GM12878 (cell line): ENCODE data around the gene SLAIN2. TPM values are rescaled to one million over a fixed set of nuclear protein-coding genes. Genes with fewer than 3 reads are reported as not detected.
A peak's percentile ranks its signal among the peaks of the same experiment; 100 is the strongest.

Experiments
- ATAC-seq: fragments of 200-7000 bp; cut with Tn5 transposase; 3 replicates; pipeline ENCODE4 v1.9.1; 2020; ENCODE audit warnings: mild to moderate bottlenecking, moderate library complexity
- BruUV-seq: library from RNA; stranded (reverse); fragments of 400-500 nt; replicated peaks from 2 replicates; lab custom pipeline; 2021; lab: Mats Ljungman, UMichigan
- CTCF ChIA-PET: fragments of 300-600 bp; sonication (Branson Sonifier 250); formaldehyde crosslinking; extraction: SDS; loops from one replicate; lab custom pipeline; 2021; ENCODE audit warnings: inconsistent platforms; lab: Yijun Ruan, JAX
- POLR2A ChIA-PET: fragments of 350-600 bp; formaldehyde crosslinking; extraction: SDS; loops from one replicate; lab custom pipeline; 2021; ENCODE audit warnings: inconsistent platforms; lab: Charles Lee
- RAD21 ChIA-PET: fragments of 300-600 bp; sonication (Branson Sonifier 250); formaldehyde crosslinking; loops from one replicate; lab custom pipeline; 2023; ENCODE audit warnings: antibody characterized with exemption; ENCODE audit not compliant: unreplicated experiment; lab: Charles Lee
- SMC1A ChIA-PET: fragments of 300-600 bp; sonication (Branson Sonifier 250); formaldehyde crosslinking; loops from one replicate; lab custom pipeline; 2023; ENCODE audit not compliant: unreplicated experiment, uncharacterized antibody; lab: Charles Lee
- DNase-seq: peaks from one replicate; pipeline ENCODE4 v3.0.0-alpha.2; 2011; ENCODE audit warnings: low read depth, low spot score
- FAIRE-seq: peaks from 3 replicates; lab custom pipeline; 2011; peaks lifted over from hg19 to GRCh38; lab: Jason Lieb, UNC
- H2AFZ ChIP-seq: 2 replicates; pipeline ENCODE4 v1.6.0; 2011; ENCODE audit warnings: low read depth, low read length, control low read depth; ENCODE audit not compliant: control insufficient read depth
- H3K27ac ChIP-seq: 2 replicates; pipeline ENCODE4 v1.5.1; 2011; ENCODE audit warnings: control low read depth; ENCODE audit not compliant: control insufficient read depth, insufficient read depth
- H3K27me3 ChIP-seq, 2 experiments: replicated peaks in 1 of 2; 2 replicates each; pipeline versions ENCODE4 v1.6.0 to v1.6.1; 2011; ENCODE audit warnings: low read length in 1 of 2; ENCODE audit not compliant: control insufficient read depth in 2 of 2, insufficient read depth in 2 of 2
- H3K36me3 ChIP-seq, 2 experiments: 2 replicates each; pipeline ENCODE4 v1.5.1; 2011; ENCODE audit warnings: low read length in 1 of 2; ENCODE audit not compliant: control insufficient read depth in 2 of 2, insufficient read depth in 2 of 2
- H3K4me1 ChIP-seq: 2 replicates; pipeline ENCODE4 v1.6.1; 2011; ENCODE audit warnings: mild to moderate bottlenecking, low read length, moderate library complexity, mixed read lengths; ENCODE audit not compliant: control insufficient read depth, insufficient read depth
- H3K4me2 ChIP-seq: 2 replicates; pipeline ENCODE4 v1.6.0; 2011; ENCODE audit warnings: control low read depth; ENCODE audit not compliant: control insufficient read depth, insufficient read depth
- H3K4me3 ChIP-seq: fragments of 200-600 bp; sonication (generic); 2 replicates; pipeline ENCODE4 v1.5.1; 2016
- H3K79me2 ChIP-seq: 2 replicates; pipeline ENCODE4 v1.6.0; 2011; ENCODE audit warnings: low read length; ENCODE audit not compliant: control insufficient read depth, insufficient read depth
- H3K9ac ChIP-seq: 2 replicates; pipeline ENCODE4 v1.8.0; 2011; ENCODE audit warnings: low read length, control low read depth, mixed read lengths; ENCODE audit not compliant: control insufficient read depth, insufficient read depth
- H3K9me3 ChIP-seq: replicated peaks from 3 replicates; pipeline ENCODE4 v1.5.1; 2011; ENCODE audit warnings: mild to moderate bottlenecking, low read length; ENCODE audit not compliant: control insufficient read depth, insufficient read depth
- H4K20me1 ChIP-seq: 2 replicates; pipeline ENCODE4 v1.6.0; 2011; ENCODE audit not compliant: control insufficient read depth, insufficient read depth
- EP300 ChIP-seq, 2 experiments: fragments of 150-350 bp in 1 of 2; IDR thresholded peaks; 2 replicates each; pipeline ENCODE4 v1.6.1; 2011 to 2012; ENCODE audit warnings: low read depth in 2 of 2, low read length in 2 of 2, borderline replicate concordance in 1 of 2, improper control_type of control experiment in 1 of 2, inconsistent platforms in 1 of 2; ENCODE audit not compliant: control insufficient read depth in 1 of 2
- GABPA ChIP-seq: IDR thresholded peaks from 2 replicates; pipeline ENCODE4 v1.6.1; 2014; ENCODE audit warnings: antibody characterized with exemption, low read depth, mild to moderate bottlenecking, inconsistent platforms
- HDAC2 ChIP-seq: fragments of 200-600 bp; sonication (generic); IDR thresholded peaks from 2 replicates; pipeline ENCODE4 v1.6.1; 2017
- MTA2 ChIP-seq: fragments of 450-650 bp; IDR thresholded peaks from 2 replicates; pipeline ENCODE4 v1.6.1; 2016; ENCODE audit warnings: low read depth, mild to moderate bottlenecking, moderate library complexity
- POLR2AphosphoS5 ChIP-seq: IDR thresholded peaks from 2 replicates; pipeline ENCODE4 v1.6.1; 2011; ENCODE audit warnings: mild to moderate bottlenecking, low read length, inconsistent platforms
- RAD21 ChIP-seq: IDR thresholded peaks from 2 replicates; pipeline ENCODE4 v1.6.1; 2011; ENCODE audit warnings: mild to moderate bottlenecking, low read depth, low read length, moderate library complexity; ENCODE audit not compliant: insufficient read depth
- SIX5 ChIP-seq: IDR thresholded peaks from 2 replicates; pipeline ENCODE4 v1.6.1; 2011; ENCODE audit warnings: mild to moderate bottlenecking, low read depth, low read length, moderate library complexity; ENCODE audit not compliant: severe bottlenecking
- SMC3 ChIP-seq: IDR thresholded peaks from 2 replicates; pipeline ENCODE4 v1.6.1; 2011; ENCODE audit warnings: low read length, improper control_type of control experiment, borderline replicate concordance
- STAT3 ChIP-seq: IDR thresholded peaks from 2 replicates; pipeline ENCODE4 v1.6.1; 2011; ENCODE audit warnings: low read depth, low read length, improper control_type of control experiment
- TARDBP ChIP-seq: IDR thresholded peaks from 2 replicates; pipeline ENCODE4 v1.6.1; 2016; ENCODE audit warnings: borderline replicate concordance
- TCF7 ChIP-seq: IDR thresholded peaks from 2 replicates; pipeline ENCODE4 v1.6.1; 2014; ENCODE audit warnings: antibody characterized with exemption, borderline replicate concordance
- WRNIP1 ChIP-seq: IDR thresholded peaks from 2 replicates; pipeline ENCODE4 v1.6.1; 2011; ENCODE audit warnings: low read depth, low read length, improper control_type of control experiment, borderline replicate concordance
- YY1 ChIP-seq: IDR thresholded peaks from 2 replicates; pipeline ENCODE4 v1.6.1; 2011; ENCODE audit warnings: low read depth, mild to moderate bottlenecking, low read length
- ZNF622 ChIP-seq: fragments of 450-650 bp; IDR thresholded peaks from 2 replicates; pipeline ENCODE4 v1.6.1; 2017; ENCODE audit warnings: mild to moderate bottlenecking, inconsistent platforms
- WGBS: methylation state at CpG from one replicate; pipeline ENCODE4 v1.1.6; 2016; ENCODE audit warnings: low lambda C conversion rate; ENCODE audit not compliant: insufficient replicate concordance, insufficient coverage; ENCODE audit errors: missing lambda C conversion rate; 5-methylcytosine and 5-hydroxymethylcytosine counted together
- in situ Hi-C: fragments of 300-500 bp; cut with MboI; formaldehyde crosslinking; loops from 9 replicates; pipeline ENCODE4 v1.14.3; 2018; ENCODE audit warnings: mixed read lengths
- intact Hi-C: fragments of 100-400 bp; cut with micrococcal nuclease; formaldehyde crosslinking; loops from one replicate; pipeline ENCODE4 v1.14.2; 2022; ENCODE audit not compliant: unreplicated experiment
- polyA plus RNA-seq, 11 experiments: library from polyadenylated mRNA; depleted of rRNA in 4 of 11; unstranded in 6 of 11; stranded (reverse) in 5 of 11; fragments of >200 nt; fragmentation: Nextera tagmentation in 4 of 11; fragmentation: Illumina TruSeq in 1 of 11; extraction: Ambion mirVana in 4 of 11; extraction: Trizol in 1 of 11; gene quantifications; 1 replicate in 1 of 11; 2 replicates in 10 of 11; pipeline versions ENCODE4 v1.2.1 to v1.2.3, GENCODE V29; 2011 to 2016; ENCODE audit warnings: inconsistent platforms in 2 of 11, missing spikeins in 2 of 11, low read depth in 1 of 11
- total RNA-seq, 4 experiments: library from RNA; depleted of rRNA in 3 of 4; stranded (reverse); fragments of >200 nt in 3 of 4; fragmentation: Illumina TruSeq in 1 of 4; extraction: Trizol in 1 of 4; gene quantifications; 2 replicates each; pipeline versions ENCODE4 v1.2.1 to v1.2.3, GENCODE V29; 2013 to 2021
- TF ChIP-seq, protein P1 (sequence below): fragments of 450-650 bp; IDR thresholded peaks from 2 replicates; pipeline ENCODE4 v1.6.1; 2014; ENCODE audit warnings: mild to moderate bottlenecking
- TF ChIP-seq, protein P2 (sequence below): fragments of 150-350 bp; IDR thresholded peaks from 2 replicates; pipeline ENCODE4 v1.6.1; 2014; ENCODE audit warnings: mild to moderate bottlenecking, low read depth, low read length

Gene SLAIN2
- total and polyA plus RNA-seq, 10 of the 15 experiments (the other 5 are each of a cell fraction or from before 2014, with no cell fraction given), result 4.3 to 96.6 (median 25.4) TPM

- ATAC-seq, result no peak
Measured at GRCh38 chr4:48369248-48369647, 27.9 kb downstream of the SLAIN2 start.

GRCh38 chr4:48369771-48370170 lies 28.4 kb downstream of the SLAIN2 start:
- DNase-seq (no peak), FAIRE-seq (no peak), ATAC-seq (no peak)
- Histone ChIP-seq H3K4me1 (no peaks in the 10 kb centered on the region), H3K36me3 (no peaks in the 10 kb centered on the region; a peak in 1 of 4 replicates), H3K4me2 (no peak overlapping the region), H4K20me1 (no peaks in the 10 kb centered on the region), H3K79me2 (peaks cover 12% of the 10 kb centered on the region), H3K27ac (no peak overlapping the region), H2AFZ (no peak overlapping the region), H3K27me3 (no peaks in the 10 kb centered on the region), H3K9me3 (no peaks in the 10 kb centered on the region; the same call in 2 of the 3 replicates), H3K4me3 (no peak overlapping the region), H3K9ac (no peak overlapping the region)
- SMC1A ChIA-PET, result interaction anchor here (1.0 to 4.4 kb wide), 7 partner anchors 9 to 49 kb away, joined by 3 to 26 read pairs (median 5); no protein-coding TSS in a partner anchor
- TF ChIP-seq RAD21 (no peak), WRNIP1 (no peak), GABPA (no peak), MTA2 (no peak)
- TF ChIP-seq, protein P1, sequence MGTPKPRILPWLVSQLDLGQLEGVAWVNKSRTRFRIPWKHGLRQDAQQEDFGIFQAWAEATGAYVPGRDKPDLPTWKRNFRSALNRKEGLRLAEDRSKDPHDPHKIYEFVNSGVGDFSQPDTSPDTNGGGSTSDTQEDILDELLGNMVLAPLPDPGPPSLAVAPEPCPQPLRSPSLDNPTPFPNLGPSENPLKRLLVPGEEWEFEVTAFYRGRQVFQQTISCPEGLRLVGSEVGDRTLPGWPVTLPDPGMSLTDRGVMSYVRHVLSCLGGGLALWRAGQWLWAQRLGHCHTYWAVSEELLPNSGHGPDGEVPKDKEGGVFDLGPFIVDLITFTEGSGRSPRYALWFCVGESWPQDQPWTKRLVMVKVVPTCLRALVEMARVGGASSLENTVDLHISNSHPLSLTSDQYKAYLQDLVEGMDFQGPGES, result no peak
- TF ChIP-seq, protein P2, sequence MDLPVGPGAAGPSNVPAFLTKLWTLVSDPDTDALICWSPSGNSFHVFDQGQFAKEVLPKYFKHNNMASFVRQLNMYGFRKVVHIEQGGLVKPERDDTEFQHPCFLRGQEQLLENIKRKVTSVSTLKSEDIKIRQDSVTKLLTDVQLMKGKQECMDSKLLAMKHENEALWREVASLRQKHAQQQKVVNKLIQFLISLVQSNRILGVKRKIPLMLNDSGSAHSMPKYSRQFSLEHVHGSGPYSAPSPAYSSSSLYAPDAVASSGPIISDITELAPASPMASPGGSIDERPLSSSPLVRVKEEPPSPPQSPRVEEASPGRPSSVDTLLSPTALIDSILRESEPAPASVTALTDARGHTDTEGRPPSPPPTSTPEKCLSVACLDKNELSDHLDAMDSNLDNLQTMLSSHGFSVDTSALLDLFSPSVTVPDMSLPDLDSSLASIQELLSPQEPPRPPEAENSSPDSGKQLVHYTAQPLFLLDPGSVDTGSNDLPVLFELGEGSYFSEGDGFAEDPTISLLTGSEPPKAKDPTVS, result no peak
- RAD21 ChIA-PET, result interaction anchor here (0.9 to 1.8 kb wide), 4 partner anchors 9 to 28 kb away, joined by 3 to 7 read pairs (median 4); partner anchors contain the start of gene SLAIN2
- intact Hi-C loops, result no loop called here
- CTCF ChIA-PET, result interaction anchor here (1.0 to 2.1 kb wide), 3 partner anchors 8 to 34 kb away, joined by 3 to 7 read pairs (median 3); no protein-coding TSS in a partner anchor
- 76% methylated on average over 2 of the region's 2 CpGs for WGBS
- POLR2A ChIA-PET, result interaction anchor here (0.7 kb wide), 1 partner anchor 28 kb away, joined by 3 read pairs; no protein-coding TSS in a partner anchor
- no TSS peak for BruUV-seq
- in situ Hi-C loops, result loop anchor here (10.0 kb wide), 1 partner anchor 65 kb away; no protein-coding TSS in a partner anchor

More at GRCh38 chr4:48369248-48369647, 27.9 kb downstream of the SLAIN2 start:
- POLR2A ChIA-PET, result no interaction called here
- Histone ChIP-seq H3K4me1 (no peaks in the 10 kb centered on the region), H3K9me3 (no peaks in the 10 kb centered on the region; the same call in 2 of the 3 replicates), H3K9ac (no peak overlapping the region), H3K36me3 (no peaks in the 10 kb centered on the region; a peak in 1 of 4 replicates), H3K4me3 (no peak overlapping the region), H2AFZ (no peak overlapping the region), H3K4me2 (no peak overlapping the region), H3K27ac (no peak overlapping the region), H3K27me3 (no peaks in the 10 kb centered on the region), H3K79me2 (peaks cover 12% of the 10 kb centered on the region), H4K20me1 (no peaks in the 10 kb centered on the region)
- SMC1A ChIA-PET, result interaction anchor here (0.8 to 4.4 kb wide), 4 partner anchors 12 to 25 kb away, joined by 3 to 26 read pairs (median 6); no protein-coding TSS in a partner anchor
- peak; percentile 65 for FAIRE-seq
- BruUV-seq, result no TSS peak
- RAD21 ChIA-PET, result interaction anchor here (1.5 to 1.8 kb wide), 2 partner anchors 25 to 27 kb away, joined by 6 to 7 read pairs; partner anchors contain the start of gene SLAIN2
- intact Hi-C loops (no loop called here), in situ Hi-C loops (no loop called here)
- WGBS, result 26% methylated on average over 2 of the region's 2 CpGs
- CTCF ChIA-PET, result no interaction called here
- TF ChIP-seq EP300 (IDR thresholded peaks at IDR 0.05; ENCODE audit: borderline replicate concordance in 1 of 2, control insufficient read depth in 1 of 2, low read depth in 2 of 2, low read length in 2 of 2) (no peak), SIX5 (no peak), HDAC2 (no peak), SMC3 (no peak), TCF7 (no peak), STAT3 (no peak), POLR2AphosphoS5 (no peak), ZNF622 (no peak), YY1 (no peak), TARDBP (no peak)
- DNase-seq, result no peak
